HG03175 (cell line): Measurements from ENCODE around the gene SORCS2.
"Not testable (repeated sequence)": the region's sequence is repeated elsewhere in the genome, so short reads cannot be mapped to it uniquely, and the experiment has no call there.

ENCODE experiments used
- ATAC-seq: cut with Tn5 transposase; IDR thresholded peaks from one replicate; pipeline ENCODE4 v1.9.1; 2021; ENCODE audit warnings: mild to moderate bottlenecking, moderate library complexity; ENCODE audit not compliant: unreplicated experiment

The SORCS2 gene

GRCh38 chr4:7159923-7160322 is 32.4 kb upstream of the SORCS2 start:
- ATAC-seq: no peak

DNA sequence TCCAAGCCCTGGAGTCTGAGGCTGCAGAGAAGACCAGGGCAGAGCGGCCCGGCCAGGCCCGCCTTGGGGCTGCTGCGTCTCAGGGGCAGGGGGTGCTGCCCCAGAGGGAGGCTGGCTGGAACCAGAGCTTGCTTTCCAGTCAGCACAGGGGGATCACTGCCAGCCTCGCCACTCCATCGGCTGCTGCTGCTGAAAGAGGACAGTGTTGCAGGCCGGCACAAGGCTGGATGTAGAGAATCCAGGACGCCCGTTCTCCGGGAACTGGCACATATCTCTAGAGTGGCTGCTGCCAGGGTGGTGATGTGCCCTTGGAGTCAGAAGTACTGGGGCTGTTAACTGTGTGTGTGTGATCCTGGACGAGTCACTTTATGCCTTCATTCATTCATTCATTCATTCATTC is 31.9 kb upstream of the SORCS2 start:
- ATAC-seq: no peak

DNA sequence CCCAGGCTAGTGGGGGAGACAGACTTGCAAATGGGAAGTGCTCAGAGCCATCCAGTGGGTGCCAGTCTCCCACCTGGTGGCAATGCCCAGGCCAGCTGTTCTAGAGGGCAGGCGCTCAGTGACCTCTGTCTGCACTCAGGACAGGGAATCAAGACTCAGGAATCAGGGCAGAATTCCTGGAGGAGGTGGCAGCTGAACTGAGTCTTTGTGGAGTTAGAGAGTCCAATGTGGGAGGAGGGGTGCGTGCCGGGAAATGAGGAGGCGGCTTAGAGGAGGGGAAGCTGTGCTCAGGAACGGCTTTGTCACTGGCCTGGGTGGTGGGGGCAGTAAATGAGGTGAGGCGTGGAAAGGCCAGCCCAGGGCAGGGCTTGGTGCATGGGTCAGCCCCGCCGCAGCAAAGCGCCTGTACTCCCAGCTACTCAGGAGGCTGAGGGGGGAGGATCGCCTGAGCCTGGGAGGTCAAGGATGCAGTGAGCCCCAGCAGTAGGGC is 31.3 kb upstream of the SORCS2 start:
- ATAC-seq: no peak

- ATAC-seq: no peak
Measured at GRCh38 chr4:7161721-7162214, 30.6 kb upstream of the SORCS2 start.

DNA sequence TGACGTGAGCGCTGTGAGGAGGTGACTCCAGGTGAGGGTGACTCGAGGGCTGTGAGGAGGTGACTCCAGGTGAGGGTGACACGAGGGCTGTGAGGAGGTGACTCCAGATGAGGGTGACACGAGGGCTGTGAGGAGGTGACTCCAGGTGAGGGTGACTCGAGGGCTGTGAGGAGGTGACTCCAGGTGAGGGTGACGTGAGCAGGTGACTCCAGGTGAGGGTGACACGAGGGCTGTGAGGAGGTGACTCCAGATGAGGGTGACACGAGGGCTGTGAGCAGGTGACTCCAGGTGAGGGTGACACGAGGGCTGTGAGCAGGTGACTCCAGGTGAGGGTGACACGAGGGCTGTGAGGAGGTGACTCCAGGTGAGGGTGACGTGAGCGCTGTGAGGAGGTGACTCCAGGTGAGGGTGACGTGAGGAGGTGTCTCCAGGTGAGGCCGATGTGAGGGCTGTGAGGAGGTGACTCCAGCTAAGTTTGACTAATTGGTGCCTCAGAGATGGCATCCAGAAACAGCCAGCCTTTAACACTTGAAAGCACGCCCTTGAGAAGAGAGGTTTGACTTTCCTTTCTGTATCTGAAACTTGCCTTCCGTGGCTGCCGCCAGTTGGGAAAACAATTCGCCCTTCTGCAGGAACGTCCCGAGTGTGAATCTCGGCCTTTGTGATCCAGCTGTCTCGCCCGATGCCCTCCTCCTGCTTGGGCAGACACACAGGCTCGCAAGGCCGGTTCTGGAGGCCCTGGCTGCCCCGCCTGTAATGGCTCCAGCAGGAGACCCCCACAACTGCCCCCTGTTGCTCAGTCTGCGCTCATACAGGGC is 27.1 kb upstream of the SORCS2 start:
- not testable (repeated sequence) for ATAC-seq

DNA sequence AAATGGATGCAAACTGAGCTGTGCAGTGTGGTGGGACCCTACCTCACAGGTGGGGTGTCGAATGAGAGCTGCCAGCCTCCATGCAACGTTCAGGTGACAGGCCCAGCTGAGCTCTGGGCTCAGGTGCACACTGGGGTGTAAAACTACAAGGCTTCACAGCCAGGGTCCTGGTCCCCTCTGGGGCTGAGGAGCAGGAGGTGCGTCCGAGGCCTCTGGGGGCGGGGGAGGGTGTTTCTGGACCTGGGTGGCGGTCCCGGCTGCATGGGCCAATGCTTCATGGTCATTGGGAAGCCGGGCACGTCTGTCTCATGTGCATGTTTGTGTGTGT is 26.5 kb upstream of the SORCS2 start:
- ATAC-seq: no peak

DNA sequence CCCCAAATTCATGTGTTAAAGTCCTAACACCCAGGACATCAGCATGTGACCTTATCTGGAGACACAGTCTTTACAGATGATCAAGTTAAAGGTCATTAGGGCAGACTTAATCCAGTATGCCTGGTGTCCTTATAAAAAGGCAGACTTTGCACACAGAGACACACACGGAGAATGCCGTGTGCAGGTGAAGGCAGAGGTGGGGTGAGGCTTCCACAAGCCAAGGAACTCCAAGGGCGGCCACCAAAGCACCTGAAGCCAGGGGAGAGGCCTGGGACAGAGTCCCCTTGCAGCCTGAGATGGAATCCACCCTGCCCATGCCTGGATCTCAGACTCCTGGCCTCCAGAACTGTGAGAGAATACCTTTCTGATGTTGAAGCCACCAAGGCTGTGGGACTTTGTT is 26.1 kb upstream of the SORCS2 start:
- ATAC-seq: no peak

- no peak for ATAC-seq
Measured at GRCh38 chr4:7166981-7167700, 25.2 kb upstream of the SORCS2 start.

GRCh38 chr4:7167706-7168105 is 24.6 kb upstream of the SORCS2 start:
- ATAC-seq: no peak

GRCh38 chr4:7168106-7168505 is 24.2 kb upstream of the SORCS2 start:
- ATAC-seq: no peak

GRCh38 chr4:7169134-7169533 is 23.2 kb upstream of the SORCS2 start:
- ATAC-seq: no peak

GRCh38 chr4:7170012-7170411 is 22.3 kb upstream of the SORCS2 start:
- no peak for ATAC-seq

DNA sequence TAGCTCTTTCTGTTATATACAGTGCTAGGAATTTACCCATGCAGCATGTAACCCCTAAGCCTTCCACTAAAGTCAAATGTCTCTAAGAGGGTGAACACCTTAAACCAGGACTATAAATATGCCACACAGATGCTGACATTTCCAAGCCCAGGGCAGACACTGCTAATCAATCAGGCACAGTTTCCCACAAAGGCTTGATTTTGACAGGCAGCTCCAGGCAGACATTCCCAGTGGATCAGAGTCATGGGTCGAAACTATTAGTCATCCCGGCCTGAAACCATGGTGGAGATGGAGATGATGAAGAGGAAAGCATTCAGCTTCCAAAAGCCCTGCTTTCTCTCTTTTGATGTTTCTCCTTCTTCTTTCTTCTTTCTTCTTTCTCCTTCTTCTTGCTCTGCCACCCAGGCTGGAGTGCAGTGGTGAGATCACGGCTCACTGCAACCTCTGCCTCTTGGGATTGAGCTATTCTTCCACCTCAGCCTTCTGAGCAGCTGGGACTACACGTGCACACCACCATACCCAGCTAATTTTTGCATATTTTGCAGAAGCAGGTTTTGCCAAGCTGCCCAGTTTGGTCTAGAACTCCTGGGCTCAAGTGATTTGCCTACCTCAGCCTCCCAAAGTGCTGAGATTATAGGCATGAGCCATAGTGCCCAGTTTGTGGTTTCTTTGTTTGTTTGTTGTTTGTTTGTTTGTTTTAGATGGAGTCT is 21.0 kb upstream of the SORCS2 start:
- ATAC-seq: no peak

DNA sequence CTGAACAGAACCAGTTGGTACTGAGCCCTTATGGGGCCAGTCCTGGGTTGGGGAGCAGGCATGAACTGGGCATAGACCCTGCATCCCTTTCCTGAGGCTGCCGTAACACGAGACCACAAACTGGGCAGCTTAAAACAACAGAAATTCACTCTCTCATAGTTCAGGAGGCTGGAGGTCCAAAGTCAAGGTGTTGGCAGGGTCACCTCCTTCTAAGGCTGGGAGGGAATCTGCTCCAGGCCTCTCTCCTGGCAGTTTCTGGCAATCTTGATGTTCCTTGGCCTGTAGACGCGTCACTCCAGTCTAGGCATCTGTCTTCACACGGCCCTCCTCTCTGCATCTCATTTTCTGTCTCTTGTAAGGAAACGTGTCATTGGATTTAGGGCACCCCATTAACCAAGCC is 19.8 kb upstream of the SORCS2 start:
- no peak for ATAC-seq

GRCh38 chr4:7172946-7173345 is 19.4 kb upstream of the SORCS2 start:
- no peak for ATAC-seq

GRCh38 chr4:7173841-7174449 is 18.4 kb upstream of the SORCS2 start:
- ATAC-seq: no peak

DNA sequence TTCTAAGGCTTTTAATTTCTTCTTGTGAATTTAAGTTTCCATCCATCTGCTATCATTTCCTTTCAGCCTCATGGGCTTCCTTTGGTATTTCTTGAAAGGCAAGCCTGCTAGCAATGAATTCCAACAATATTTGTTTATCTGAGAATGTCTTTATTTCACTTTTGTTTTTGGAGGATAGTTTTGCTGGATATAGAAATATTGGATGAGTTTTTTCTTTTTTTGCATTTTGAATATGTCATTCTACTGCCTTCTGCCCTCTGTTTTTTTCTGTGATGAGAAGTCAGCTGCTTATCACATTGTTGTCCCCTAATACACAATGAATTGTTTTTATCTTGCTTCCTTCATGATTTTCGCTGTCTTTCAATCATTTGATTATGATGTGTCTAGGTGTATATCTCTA is 13.2 kb upstream of the SORCS2 start:
- no peak for ATAC-seq

DNA sequence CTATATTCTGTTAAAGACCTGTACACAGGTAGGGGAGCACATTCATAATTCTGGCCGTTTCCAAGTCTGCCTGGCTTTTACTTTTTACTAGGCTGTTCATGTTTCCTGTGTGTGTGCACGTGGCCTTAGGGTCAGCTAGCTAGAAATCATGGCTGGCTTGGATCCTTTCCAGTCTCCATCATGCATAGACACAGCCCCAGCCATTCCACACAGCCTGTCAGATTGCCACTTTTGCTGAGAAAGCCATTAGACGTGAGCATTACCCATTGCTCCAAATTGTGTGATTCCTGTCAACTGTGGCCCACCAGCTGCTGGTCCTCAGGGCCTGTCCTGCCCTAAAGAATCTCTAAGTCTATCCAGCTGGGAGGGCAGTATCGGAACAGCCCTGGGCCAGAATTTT is 11.4 kb upstream of the SORCS2 start:
- ATAC-seq: no peak

DNA sequence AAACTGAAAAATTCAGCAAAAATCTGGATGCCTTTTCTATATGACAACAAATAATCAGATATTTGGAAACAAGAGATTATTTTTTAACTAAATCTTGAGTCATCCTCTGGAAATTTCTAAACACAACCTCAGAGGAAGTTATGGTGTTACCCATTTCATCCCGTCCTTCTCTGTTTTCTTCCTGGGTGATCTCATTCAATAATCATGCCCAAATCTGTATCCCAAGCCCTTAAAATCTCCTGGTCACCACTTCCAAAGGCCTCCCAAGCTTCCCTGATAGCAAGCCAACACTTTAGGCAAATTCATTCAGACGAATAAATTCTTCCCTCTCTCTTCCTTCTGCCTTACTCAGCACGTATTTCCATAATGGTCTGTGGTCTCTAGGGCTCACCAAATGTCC is 9.7 kb upstream of the SORCS2 start:
- no peak for ATAC-seq

DNA sequence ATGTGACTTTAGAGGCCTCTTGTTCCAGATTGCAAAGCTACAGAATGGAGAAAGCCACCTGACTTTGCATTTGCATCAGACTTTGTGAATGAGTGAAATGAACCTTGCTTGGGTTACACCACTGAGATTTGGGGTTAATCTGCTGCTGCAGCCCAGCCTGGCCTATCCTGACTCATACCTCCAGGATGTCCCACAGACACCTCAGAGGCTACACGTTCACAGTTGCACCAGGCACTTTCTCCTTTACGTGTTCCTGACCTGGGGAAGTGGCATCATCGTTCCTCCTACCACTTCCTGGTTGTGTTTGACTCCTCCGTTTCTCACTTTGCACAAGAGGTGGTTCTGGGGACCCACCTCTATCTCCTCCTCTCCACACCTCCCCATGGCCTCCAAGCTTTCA is 9.2 kb upstream of the SORCS2 start:
- no peak for ATAC-seq

- ATAC-seq: no peak
Measured at GRCh38 chr4:7183780-7184460, 8.4 kb upstream of the SORCS2 start.
